DOHH2 (cell line): ENCODE data around the gene CRYBA2.

ENCODE experiments used
- H3F3A ChIP-seq: fragments of 200-600 bp; sonication (generic), shearing (Covaris generic); 2 replicates; pipeline ENCODE4 v1.6.0; 2016; ENCODE audit warnings: antibody characterized with exemption, mild to moderate bottlenecking; ENCODE audit not compliant: control insufficient read depth, insufficient read depth
- H3K27ac ChIP-seq: fragments of 200-600 bp; sonication (generic); 2 replicates; pipeline ENCODE4 v1.5.1; 2014; ENCODE audit warnings: low read depth, mild to moderate bottlenecking, low read length, moderate library complexity
- H3K27me3 ChIP-seq: fragments of 200-600 bp; sonication (generic); 2 replicates; pipeline ENCODE4 v1.6.1; 2014; ENCODE audit warnings: mild to moderate bottlenecking, low read length, mixed read lengths; ENCODE audit not compliant: control insufficient read depth
- H3K36me3 ChIP-seq: fragments of 200-600 bp; sonication (generic); 2 replicates; pipeline ENCODE4 v1.6.1; 2014; ENCODE audit warnings: mild to moderate bottlenecking, low read length, moderate library complexity, mixed read lengths; ENCODE audit not compliant: control insufficient read depth
- H3K4me1 ChIP-seq: fragments of 200-600 bp; sonication (generic); 2 replicates; pipeline ENCODE4 v1.6.1; 2014; ENCODE audit warnings: mild to moderate bottlenecking, low read length, mixed read lengths; ENCODE audit not compliant: control insufficient read depth
- H3K4me2 ChIP-seq: fragments of 200-600 bp; sonication (generic); 2 replicates; pipeline ENCODE4 v1.6.0; 2014; ENCODE audit warnings: mild to moderate bottlenecking, low read length, moderate library complexity
- H3K4me3 ChIP-seq: fragments of 200-600 bp; sonication (generic); 2 replicates; pipeline ENCODE4 v1.5.1; 2014; ENCODE audit warnings: mild to moderate bottlenecking, low read length, mixed read lengths
- H3K79me2 ChIP-seq: fragments of 200-600 bp; sonication (generic); 2 replicates; pipeline ENCODE4 v1.6.1; 2014; ENCODE audit warnings: mild to moderate bottlenecking, low read length, mixed read lengths; ENCODE audit not compliant: control insufficient read depth
- H3K9me2 ChIP-seq: fragments of 200-600 bp; sonication (generic); replicated peaks from 2 replicates; pipeline ENCODE4 v1.6.1; 2014; ENCODE audit warnings: mild to moderate bottlenecking, low read length, mixed read lengths; ENCODE audit not compliant: control insufficient read depth
- H3K9me3 ChIP-seq: fragments of 200-600 bp; sonication (generic); 2 replicates; pipeline ENCODE4 v1.6.1; 2014; ENCODE audit warnings: antibody characterized with exemption, low read length, mixed read lengths; ENCODE audit not compliant: control insufficient read depth, insufficient read depth
- H4K20me1 ChIP-seq: fragments of 200-600 bp; sonication (generic); 2 replicates; pipeline ENCODE4 v1.6.0; 2014; ENCODE audit warnings: low read depth, mild to moderate bottlenecking, antibody characterized with exemption, low read length, moderate library complexity; ENCODE audit not compliant: control insufficient read depth, insufficient read depth
- EZH2phosphoT487 ChIP-seq: fragments of 200-600 bp; sonication (generic); IDR thresholded peaks from 2 replicates; pipeline ENCODE4 v1.6.1; 2017; ENCODE audit warnings: borderline replicate concordance, mild to moderate bottlenecking, antibody characterized with exemption, low read length, moderate library complexity, mixed read lengths
- TF ChIP-seq, protein P1 (sequence below): fragments of 200-600 bp; sonication (generic); IDR thresholded peaks from one replicate; pipeline ENCODE4 v1.5.1; 2014; ENCODE audit warnings: antibody characterized with exemption, mild to moderate bottlenecking, low read depth, low read length; ENCODE audit not compliant: poor library complexity, severe bottlenecking

CRYBA2 gene

DNA sequence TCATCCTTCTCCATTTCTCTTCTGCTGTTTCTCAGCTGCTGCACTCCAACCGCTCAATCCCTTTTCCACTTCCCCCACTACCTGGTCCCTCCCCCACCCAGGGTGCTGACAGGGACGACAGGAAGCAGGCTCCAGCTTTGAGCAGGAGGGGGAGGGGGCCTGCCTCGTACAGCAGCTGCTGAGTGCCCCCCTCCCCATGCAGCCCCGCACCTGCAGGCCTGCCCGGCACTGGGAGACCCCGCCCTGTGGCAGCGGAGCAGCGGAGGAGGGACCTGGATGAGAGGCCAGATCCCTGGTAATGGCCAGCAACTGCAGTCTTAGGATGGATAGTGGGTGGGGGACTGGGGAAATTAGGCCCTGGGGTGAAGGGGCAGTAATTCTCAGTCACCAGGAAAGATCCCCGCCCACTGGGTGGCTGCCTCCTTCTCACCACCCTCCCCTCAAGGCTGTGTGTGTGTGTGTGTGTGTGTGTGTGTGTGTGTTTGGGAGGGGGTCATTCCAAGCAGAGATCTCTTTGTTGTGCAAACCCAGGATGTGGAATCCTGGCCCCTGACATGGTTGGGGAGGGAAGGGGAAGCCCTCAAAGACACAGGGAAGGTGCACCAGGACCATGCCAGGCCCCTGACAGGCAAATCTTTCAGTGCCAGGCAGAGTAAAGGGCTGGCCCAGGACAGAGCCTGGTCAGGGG lies 6.8 kb upstream of the CRYBA2 start:
- H3K36me3 ChIP-seq, result no peaks in the 10 kb centered on the region
- no peaks in the 10 kb centered on the region for H3K9me3 ChIP-seq
- no peaks in the 10 kb centered on the region for H3K79me2 ChIP-seq
- H3K4me3 ChIP-seq, result no peak overlapping the region
- no peak overlapping the region for H3K4me2 ChIP-seq
- H4K20me1 ChIP-seq, result no peaks in the 10 kb centered on the region
- H3K27ac ChIP-seq, result no peak overlapping the region
- H3K4me1 ChIP-seq, result peaks cover 8% of the 10 kb centered on the region; the same call in 1 of the 2 replicates
- H3K27me3 ChIP-seq, result peaks cover 74% of the 10 kb centered on the region
- no peaks in the 10 kb centered on the region for H3F3A ChIP-seq
- H3K9me2 ChIP-seq, result no peaks in the 10 kb centered on the region
- TF ChIP-seq EZH2phosphoT487, result no peak
- TF ChIP-seq, protein P1, sequence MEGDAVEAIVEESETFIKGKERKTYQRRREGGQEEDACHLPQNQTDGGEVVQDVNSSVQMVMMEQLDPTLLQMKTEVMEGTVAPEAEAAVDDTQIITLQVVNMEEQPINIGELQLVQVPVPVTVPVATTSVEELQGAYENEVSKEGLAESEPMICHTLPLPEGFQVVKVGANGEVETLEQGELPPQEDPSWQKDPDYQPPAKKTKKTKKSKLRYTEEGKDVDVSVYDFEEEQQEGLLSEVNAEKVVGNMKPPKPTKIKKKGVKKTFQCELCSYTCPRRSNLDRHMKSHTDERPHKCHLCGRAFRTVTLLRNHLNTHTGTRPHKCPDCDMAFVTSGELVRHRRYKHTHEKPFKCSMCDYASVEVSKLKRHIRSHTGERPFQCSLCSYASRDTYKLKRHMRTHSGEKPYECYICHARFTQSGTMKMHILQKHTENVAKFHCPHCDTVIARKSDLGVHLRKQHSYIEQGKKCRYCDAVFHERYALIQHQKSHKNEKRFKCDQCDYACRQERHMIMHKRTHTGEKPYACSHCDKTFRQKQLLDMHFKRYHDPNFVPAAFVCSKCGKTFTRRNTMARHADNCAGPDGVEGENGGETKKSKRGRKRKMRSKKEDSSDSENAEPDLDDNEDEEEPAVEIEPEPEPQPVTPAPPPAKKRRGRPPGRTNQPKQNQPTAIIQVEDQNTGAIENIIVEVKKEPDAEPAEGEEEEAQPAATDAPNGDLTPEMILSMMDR, result no peak

DNA sequence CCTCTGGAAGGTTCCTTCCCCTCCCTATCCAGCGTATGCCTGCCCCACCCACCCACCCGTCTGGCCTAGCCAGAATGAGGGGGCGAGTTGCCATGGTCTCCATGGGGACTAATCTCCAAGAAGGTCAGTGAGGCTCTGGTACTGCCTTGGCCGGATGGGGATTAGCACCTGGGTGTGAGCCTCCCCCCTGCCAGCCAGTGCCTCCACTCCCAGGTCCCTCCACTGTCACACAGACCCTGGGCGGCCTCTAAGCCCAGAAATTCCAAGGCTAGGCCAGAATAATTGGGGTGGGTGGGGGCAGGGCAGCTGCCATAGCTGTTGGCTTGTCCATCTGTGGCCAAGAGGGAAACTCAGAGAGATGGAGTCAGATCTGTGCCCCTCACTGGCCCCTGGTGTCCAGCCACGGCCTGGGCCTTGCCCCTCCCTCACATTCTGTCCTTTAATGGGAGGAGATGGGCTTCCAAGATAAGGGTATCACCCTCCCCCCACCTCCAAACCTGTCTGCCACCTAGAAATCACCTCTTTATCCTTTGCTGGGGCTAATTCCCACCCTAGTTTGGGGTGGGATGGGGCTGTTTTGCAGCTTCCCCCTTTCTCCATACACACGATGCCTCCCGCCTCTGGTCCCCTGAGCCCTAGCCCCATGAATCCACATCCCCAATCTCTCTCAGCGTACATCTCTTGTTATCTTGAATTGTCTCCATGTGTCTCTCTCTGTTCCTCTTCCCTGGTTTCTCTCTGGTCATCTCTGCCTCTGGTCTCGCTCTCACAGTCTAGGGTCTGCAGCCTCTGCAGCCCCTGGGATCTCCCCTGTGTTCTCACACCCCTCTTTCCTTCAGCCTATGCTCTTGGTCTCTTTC lies 6.0 kb upstream of the CRYBA2 start:
- H3K9me2 ChIP-seq, result no peaks in the 10 kb centered on the region
- H3K9me3 ChIP-seq, result no peaks in the 10 kb centered on the region
- no peak overlapping the region for H3K4me3 ChIP-seq
- H3K36me3 ChIP-seq, result no peaks in the 10 kb centered on the region
- TF ChIP-seq EZH2phosphoT487, result no peak
- TF ChIP-seq, protein P1, result no peak
- no peak overlapping the region for H3K4me2 ChIP-seq
- H4K20me1 ChIP-seq, result no peaks in the 10 kb centered on the region
- H3F3A ChIP-seq, result no peaks in the 10 kb centered on the region
- H3K27me3 ChIP-seq, result peaks cover 78% of the 10 kb centered on the region
- no peaks in the 10 kb centered on the region for H3K79me2 ChIP-seq
- H3K4me1 ChIP-seq, result peaks cover 8% of the 10 kb centered on the region; the same call in 1 of the 2 replicates
- no peak overlapping the region for H3K27ac ChIP-seq

DNA sequence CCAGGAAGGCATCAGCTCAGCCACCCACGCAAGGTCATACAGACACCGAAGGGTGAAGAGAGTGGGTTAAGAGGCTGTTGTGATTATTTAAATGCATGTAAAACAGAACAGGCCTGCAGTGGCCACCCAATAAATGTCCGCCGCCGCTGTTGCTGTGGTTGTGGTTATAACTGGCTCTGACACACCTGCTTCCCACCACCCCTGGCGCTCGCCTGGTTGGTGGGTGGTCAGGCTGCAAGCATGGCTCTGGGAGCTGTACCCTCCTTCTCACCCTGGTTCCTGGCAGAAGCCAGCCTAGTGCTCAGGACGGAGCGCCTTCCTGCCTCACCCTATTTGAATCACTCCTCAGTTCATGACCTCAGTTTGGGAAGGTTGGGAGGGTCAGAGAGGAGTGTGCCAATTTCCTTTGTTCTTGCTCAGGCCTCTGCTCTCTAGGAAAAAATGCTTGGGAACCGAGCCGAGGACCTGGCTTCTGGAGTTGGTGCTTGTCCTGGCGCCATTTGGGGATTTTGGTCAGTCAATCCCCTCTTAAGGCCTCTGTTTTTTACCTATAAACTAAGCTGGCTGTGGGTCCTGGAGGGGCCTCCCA lies 5.3 kb upstream of the CRYBA2 start:
- H3K4me2 ChIP-seq, result no peak overlapping the region
- no peak overlapping the region for H3K27ac ChIP-seq
- H3K36me3 ChIP-seq, result no peaks in the 10 kb centered on the region
- H3K9me2 ChIP-seq, result no peaks in the 10 kb centered on the region
- no peaks in the 10 kb centered on the region for H4K20me1 ChIP-seq
- no peaks in the 10 kb centered on the region for H3K79me2 ChIP-seq
- H3K4me3 ChIP-seq, result no peak overlapping the region
- peaks cover 8% of the 10 kb centered on the region; the same call in 1 of the 2 replicates for H3K4me1 ChIP-seq
- H3K9me3 ChIP-seq, result no peaks in the 10 kb centered on the region
- TF ChIP-seq, protein P1, result no peak
- no peaks in the 10 kb centered on the region for H3F3A ChIP-seq
- H3K27me3 ChIP-seq, result peaks cover 78% of the 10 kb centered on the region
